Muscle of back (tissue), 11 donors: ENCODE data around the gene CDC123. TPM values are rescaled to one million over a fixed set of nuclear protein-coding genes. Genes with fewer than 3 reads are reported as not detected.
"Not testable (repeated sequence)": the region's sequence is repeated elsewhere in the genome, so short reads cannot be mapped to it uniquely, and the experiment has no call there.

Experiments used
- DNase-seq, 3 donors: peaks; one replicate each; pipeline versions ENCODE4 v3.0.0 to v3.0.0-alpha.2; 2013
- polyA plus RNA-seq, 10 donors: library from polyadenylated mRNA; unstranded; fragments of 120-200 nt; gene quantifications; one replicate each; pipeline ENCODE4 v1.2.1, GENCODE V29; 2013; ENCODE audit not compliant: insufficient read length in 10 of 10

CDC123 gene
- polyA plus RNA-seq, 10 donors: 77.4 to 103 (median 86.7) TPM

- DNase-seq: not testable (repeated sequence)
Measured at GRCh38 chr10:12226438-12226837, 30.4 kb downstream of the CDC123 start.

DNA sequence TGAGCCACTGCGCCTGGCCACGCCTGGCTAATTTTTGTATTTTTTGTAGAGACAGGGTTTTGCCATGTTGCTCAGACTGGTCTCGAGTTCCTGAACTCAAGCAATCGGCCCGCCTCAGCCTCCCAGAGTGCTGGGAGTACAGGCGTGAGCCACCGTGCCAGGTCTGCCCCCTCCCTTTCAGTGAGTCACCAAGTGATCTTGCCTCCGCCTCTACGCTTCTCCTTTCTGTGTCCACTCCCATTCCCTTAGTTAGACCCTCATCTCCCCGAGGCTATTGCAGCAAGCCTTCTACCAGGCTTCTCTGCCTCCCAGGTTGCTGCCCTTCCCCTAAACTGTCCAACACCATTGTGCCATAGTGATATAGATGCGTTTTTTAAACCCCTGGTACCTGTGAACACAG, 32.9 kb downstream of the CDC123 start:
- DNase-seq: no peak

- not testable (repeated sequence) for DNase-seq
Measured at GRCh38 chr10:12234687-12235086, 38.7 kb downstream of the CDC123 start.

DNA sequence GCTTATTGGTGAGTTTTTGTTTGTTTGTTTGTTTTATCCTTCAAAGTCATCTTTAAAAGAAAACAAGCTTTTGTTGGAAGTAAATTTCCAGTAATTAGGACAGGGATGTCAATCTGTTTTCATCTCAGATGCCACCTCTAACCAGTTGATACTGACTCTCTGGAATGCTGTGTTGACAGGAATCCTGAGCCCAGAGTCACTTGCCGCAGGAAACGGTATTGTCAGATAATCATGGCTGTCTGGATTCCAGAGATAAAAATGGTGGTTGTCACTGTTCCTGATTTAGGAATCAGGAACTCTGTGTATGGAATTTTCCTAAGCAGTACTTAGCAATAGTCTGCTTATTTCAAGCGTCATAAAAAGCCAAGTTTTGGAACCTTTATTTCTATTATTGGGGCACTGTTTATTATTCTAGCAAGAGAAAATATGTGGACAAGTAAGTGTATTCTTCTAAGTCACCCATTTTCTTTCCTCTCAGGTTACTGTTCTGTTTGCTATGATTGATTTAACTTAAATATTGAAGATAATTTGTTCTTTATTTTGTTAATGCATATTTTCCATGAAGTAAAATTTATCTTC, 39.2 kb downstream of the CDC123 start:
- no peak for DNase-seq

DNA sequence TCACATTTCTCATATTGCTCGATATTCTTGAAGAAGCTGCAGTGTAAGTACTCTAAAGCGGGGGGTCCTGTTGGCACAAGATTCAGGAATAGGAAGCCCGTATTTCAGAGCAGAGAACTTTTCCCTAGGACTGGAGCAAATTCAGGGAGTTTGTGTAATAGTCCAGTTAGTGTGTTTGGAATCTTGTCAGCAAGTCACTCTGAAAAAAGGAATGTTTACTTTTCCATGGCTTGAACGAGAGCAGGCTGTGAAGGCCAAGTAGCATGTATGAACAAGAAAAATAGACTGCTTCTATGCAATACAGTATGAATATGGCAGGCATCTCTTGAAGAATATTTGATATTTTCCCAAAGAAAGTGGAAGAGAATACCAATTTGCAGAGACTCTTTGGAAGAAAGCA, 39.8 kb downstream of the CDC123 start:
- no peak for DNase-seq

- DNase-seq: no peak
Measured at GRCh38 chr10:12237265-12238220, 41.6 kb downstream of the CDC123 start.

DNA sequence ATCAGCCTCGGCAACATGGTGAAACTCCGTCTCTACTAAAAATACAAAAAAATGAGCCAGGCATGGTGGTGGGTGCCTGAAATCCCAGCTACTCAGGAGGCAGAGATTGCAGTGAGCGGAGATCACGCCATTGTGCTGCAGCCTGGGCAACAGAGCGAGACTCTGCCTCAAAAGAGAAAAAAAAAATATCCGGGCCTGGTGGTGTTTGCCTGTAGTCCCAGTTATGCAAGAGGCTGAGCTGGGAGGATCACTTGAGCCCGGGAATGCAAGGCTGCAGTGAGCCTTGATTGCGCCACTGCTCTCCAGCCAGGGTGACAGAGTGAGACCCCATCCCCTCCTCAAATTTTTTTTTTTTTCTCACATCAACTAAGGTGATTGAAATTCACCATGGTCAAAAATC, 42.8 kb downstream of the CDC123 start:
- DNase-seq: no peak

DNA sequence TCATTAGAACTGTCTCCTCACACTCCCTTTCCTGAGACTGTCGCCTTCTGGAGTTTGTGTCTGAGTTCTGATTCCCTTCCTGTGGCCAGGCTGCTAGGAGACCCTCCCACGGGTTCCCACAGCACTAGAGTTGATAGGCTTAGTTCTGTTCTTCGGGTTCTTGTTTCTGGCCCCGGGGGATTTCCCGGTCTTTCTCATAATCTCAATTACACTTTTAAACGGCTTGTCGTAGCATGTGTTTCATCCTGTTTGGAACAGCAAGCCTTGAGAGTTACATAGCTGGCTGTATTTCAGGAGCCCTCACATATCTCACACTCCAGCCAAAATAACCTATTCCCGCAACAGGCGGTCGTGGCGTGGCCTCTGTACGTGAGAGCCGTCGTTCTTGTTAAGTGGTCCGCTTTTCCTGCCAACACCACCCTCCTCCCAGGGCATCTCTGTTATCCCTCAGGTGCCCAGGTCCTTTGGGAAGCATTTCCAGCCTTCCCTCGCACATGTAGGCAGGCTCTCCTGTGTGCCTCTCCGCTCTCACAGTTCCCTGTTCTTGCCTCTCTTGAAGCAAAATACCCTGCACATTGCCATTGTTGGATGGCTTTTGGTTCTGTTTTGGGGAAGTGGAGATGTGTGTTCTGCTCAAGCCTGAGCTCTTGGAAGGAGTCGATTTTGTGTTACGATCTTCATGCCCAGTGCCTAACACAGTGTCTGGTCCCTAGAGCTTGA, 46.0 kb downstream of the CDC123 start:
- DNase-seq: no peak

DNA sequence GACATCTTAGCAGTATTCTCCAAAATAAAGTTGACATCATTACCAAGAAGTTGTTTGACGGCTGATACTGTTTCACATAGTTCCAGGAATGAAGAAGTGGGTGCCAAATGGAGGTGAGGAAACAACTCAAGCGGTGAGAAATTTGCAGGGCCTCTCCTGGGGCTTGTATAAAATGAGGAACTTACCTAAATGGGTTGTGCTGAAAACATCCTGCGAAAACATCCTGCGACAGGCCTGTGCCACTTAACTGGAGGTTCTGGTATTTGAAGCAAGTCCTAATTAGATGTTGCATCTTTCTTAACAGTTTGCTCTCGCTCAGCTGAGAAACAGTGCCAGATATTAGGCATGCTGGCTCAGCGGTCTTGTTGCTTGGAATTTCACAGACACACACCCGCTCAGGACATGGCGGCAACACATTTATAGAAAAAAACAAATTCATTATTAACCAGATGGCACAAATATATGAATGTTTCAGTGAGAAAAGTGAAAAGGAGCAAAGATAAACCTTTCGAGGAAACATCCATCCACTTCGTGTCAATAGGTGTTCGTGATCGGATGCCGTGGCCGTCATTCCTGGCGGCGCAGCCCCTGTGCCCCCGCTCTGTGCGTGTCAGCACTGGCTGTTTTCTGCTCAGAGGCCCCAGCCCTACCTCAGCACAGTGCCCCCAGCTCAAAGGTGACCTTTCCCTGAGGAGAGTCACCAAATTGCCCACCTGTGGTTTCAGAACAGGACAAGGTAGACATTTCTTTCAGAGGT, 48.1 kb downstream of the CDC123 start:
- DNase-seq: no peak

- no peak for DNase-seq
Measured at GRCh38 chr10:12250181-12250580, 54.2 kb downstream of the CDC123 start.

DNA sequence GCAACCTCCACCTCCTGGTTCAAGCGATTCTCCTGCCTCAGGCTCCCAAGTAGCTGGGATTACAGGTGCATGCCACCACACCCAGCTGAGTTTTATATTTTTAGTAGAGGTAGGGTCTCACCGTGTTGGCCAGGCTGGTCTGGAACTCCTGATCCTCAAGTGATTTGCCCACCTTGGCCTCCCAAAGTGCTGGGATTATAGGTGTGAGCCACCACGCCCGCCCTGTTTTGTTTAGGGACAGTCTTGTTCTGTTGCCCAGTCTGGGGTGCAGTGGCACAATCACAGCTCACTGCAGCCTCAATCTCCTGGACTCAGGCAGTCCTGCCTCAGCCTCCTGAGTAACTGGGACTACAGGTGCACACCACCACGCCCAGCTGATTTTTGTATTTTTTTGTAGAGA, 54.7 kb downstream of the CDC123 start:
- DNase-seq: not testable (repeated sequence)

DNA sequence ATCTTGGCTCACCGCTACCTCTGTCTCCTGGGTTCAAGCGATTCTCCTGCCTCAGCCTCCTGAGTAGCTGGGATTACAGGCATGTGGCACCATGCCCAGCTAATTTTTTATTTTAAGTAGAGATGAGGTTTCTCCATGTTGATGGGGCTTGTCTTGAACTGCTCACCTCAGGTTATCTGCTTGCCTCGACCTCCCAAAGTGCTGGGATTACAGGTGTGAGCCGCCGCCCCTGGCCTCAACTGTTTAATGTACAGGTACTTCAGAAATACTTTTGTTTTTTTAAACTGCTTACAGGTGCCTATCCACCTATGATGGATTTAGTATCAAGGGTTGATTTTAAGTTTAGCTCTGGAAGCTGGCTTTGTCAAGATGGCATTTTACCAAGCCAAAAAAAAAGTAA, 55.6 kb downstream of the CDC123 start:
- DNase-seq: no peak

DNA sequence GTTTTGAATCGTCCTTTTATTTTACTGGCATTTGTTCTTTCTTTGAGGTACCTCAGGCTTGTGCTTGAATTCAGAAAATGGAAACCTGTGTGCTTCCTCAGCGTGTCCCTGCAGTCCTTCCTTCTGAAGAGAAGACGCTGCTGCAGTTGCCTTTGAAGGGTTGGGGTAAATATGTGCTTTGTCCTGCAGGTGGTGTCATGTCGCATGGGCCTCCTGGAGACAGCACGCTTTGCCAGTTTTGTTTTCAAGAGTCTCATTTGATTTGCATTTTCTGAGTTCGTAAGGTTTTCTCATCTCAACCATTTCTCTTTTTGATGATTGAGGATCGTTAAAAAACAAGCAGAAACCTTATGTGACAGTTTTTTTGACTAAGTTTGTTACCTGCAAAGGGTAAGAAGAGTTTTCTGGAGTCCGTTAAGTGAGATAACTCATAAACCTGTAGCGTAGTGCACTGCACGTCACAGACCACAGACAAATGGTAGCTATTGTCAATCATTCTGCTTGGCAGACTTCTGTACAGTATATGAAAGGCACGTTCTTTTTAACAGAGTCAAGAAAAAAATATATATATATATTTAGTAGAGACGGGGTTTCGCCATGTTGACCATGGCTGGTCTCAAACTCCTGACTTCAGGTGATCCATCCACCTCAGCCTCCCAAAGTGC, 57.0 kb downstream of the CDC123 start:
- DNase-seq: no peak

DNA sequence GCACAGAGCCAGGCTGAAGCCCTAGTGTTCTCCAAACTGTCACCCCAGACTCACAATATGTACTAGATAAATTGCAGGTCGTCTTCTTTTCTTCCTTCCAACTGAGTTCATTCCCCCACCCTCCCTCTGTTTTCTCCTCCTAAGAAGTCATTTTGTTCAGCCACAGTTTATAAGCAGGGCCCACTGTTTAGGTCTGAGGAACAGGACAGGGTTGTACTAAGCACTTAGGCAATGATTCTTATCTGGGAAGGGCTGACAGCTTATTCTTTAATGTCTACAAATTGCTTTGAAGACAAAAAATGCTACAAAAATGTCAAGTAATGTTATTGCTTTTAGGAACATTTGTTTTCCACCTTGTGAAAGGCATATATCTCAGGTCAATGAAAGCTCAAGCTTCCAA, 59.1 kb downstream of the CDC123 start:
- no peak for DNase-seq

DNA sequence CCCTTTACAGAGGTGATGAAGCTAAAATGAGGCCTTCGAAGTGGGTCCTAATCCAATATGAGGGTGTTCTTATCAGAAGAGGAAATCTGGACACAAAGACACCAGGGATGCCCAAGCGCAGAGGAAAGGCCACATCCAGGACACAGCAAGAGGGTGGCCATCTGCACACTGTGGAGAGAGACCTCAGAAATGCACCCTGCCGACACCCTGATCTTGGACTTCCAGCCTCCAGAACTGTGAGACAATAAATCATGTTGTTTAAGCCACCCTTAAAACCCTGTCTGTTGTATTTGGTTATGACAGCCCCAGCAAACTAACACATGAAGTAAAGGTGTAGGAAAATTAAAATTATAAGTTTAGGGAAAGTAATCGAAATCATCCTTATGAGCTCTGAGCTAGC, 64.0 kb downstream of the CDC123 start:
- DNase-seq: no peak

DNA sequence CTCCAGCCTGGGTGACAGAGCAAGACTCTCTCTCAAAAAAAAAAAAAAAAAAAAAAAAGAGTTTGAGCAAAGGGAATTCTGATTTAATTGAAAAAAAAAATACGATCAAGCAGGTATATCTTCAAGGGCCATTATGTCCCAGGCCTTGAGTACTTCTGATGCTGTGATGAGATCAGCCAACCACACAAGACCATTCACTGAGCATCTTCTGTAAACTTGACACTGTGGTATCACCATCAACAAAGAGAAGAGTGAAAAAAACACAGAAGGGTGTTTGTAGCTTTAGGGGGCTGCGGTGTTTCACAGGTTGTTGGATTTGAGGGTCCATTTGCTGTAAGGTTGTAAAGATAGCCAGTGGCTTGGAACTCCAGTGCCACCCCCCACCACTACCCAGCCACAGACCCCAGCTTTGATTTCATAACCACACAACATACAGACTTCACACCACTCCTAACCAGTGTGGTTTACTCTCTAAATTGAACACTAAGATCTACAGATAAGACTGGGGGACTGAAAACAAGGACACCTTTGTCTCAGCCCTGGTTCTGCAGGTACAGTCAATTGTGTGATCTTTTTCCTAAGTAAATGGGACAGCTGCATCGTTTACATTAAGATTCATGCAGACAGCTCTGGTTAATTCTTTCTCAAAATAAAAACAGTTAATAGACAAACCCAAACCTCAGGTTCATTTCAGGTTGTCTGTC, 66.4 kb downstream of the CDC123 start:
- DNase-seq: no peak

DNA sequence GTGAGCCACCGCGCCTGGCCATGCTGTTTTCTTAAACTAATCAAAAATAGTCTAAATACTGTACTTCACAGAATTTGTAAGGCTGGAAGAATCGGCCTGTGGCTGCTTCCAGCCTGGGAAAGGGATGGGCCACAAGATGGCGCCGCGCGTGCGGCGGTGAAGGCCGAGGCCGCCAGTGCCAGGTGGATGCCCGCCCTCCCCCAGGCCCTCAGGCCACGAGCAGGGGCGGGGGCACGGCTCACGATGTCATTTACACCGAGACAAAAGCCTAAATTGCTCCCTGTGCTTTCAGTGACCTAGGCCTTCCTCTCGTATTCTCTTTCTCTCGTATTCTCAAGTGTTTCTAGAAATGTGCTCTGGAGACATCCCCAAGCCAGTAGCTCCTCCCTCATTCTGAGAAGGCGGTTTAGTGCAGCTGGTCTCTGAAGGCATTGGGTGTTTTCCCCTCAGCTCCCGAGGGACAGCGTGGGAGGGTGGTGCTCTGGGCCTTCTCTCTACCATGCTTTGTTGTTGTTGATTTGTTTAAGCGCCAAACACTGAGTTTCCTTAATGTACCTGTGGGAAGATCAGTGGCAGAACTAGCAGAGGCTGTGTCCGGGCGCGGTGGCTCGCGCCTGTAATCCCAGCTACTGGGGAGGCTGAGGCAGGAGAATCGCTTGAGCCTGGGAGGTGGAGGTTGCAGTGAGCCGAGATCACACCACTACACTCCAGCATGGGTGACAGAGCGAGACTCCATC, 68.4 kb downstream of the CDC123 start:
- DNase-seq: peak; percentile 59 to 91 (median 79)

DNA sequence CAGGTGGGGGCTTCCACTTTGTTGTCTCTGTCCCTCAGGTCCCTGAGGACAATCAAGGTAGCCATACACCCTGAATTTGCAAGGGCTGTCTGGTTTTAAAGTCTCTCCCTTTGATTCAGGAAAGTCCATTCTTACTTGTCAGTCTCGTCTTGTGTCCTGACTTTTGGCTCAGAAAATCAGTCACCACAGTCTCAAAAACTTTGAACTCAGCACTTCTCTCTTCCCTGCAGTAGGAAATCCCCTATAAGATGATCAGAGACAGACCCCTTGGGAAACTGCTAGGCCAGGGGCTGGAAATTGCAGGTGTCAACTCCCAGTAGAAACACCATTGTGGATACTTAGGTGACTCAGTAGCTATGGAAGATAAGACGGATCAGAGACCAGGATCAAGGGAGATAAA, 73.1 kb downstream of the CDC123 start:
- no peak for DNase-seq

GRCh38 chr10:12271210-12271540, 75.2 kb downstream of the CDC123 start:
- DNase-seq: no peak

DNA sequence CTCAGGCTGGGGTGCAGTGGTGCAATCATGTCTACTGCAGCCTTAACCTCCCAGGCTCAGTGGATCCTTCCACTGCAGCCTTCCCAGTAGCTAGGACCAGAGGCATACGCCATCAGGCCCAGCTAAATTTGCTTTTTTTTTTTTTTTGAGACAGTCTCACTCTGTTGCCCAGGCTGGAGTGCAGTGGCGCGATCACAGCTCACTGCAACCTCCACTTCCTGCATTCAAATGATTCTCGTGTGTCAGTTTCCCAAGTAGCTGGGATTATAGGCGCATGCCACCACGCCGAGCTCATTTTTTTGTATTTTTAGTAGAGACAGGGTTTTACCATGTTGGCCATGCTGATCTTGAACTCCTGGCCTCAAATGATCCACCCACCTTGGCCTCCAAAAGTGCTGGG, 81.9 kb downstream of the CDC123 start:
- not testable (repeated sequence) for DNase-seq
